Neural progenitor cell (in vitro differentiated cells): ENCODE data around the gene MRPL39. TPM values are rescaled to one million over a fixed set of nuclear protein-coding genes. Genes with fewer than 3 reads are reported as not detected.
A peak's percentile ranks its signal among the peaks of the same experiment; 100 is the strongest.

Experiments
- DNase-seq: peaks from one replicate; pipeline ENCODE4 v3.0.0-alpha.2; 2016; ENCODE audit warnings: low spot score
- H2AFZ ChIP-seq: fragments of 200-600 bp; sonication (generic); replicated peaks from 2 replicates; pipeline ENCODE4 v1.6.1; 2016; ENCODE audit warnings: antibody characterized with exemption
- H3F3A ChIP-seq: fragments of 200-600 bp; sonication (generic); 2 replicates; pipeline ENCODE4 v1.6.1; 2016; ENCODE audit warnings: antibody characterized with exemption, low read depth
- H3K27ac ChIP-seq: fragments of 200-600 bp; sonication (generic); 2 replicates; pipeline ENCODE4 v1.5.1; 2016; ENCODE audit warnings: mild to moderate bottlenecking
- H3K27me3 ChIP-seq: fragments of 200-600 bp; sonication (generic); 2 replicates; pipeline ENCODE4 v1.6.1; 2016; ENCODE audit warnings: mild to moderate bottlenecking, moderate library complexity
- H3K36me3 ChIP-seq: fragments of 200-600 bp; sonication (generic); 2 replicates; pipeline ENCODE4 v1.5.1; 2016
- H3K4me1 ChIP-seq: fragments of 200-600 bp; sonication (generic); 2 replicates; pipeline ENCODE4 v1.6.1; 2016; ENCODE audit warnings: mixed run types
- H3K4me2 ChIP-seq: fragments of 200-600 bp; sonication (generic); 2 replicates; pipeline ENCODE4 v1.6.1; 2016
- H3K4me3 ChIP-seq: fragments of 200-600 bp; sonication (generic); 2 replicates; pipeline ENCODE4 v1.5.1; 2016
- H3K79me2 ChIP-seq: fragments of 200-600 bp; sonication (generic); 2 replicates; pipeline ENCODE4 v1.6.1; 2016; ENCODE audit warnings: low read depth
- H3K9ac ChIP-seq: fragments of 200-600 bp; sonication (generic); 2 replicates; pipeline ENCODE4 v1.6.1; 2016
- H3K9me3 ChIP-seq: fragments of 200-600 bp; sonication (generic); 2 replicates; pipeline ENCODE4 v1.5.1; 2016; ENCODE audit warnings: low read depth
- H4K20me1 ChIP-seq: fragments of 200-600 bp; sonication (generic); 2 replicates; pipeline ENCODE4 v1.6.1; 2016; ENCODE audit warnings: low read depth
- H3K27ac Mint-ChIP-seq: 3 replicates; pipeline ENCODE4 v1.8.0; 2021; ENCODE audit warnings: mixed read lengths
- H3K27me3 Mint-ChIP-seq: 2 replicates; pipeline ENCODE4 v1.8.0; 2022; ENCODE audit warnings: low read depth, mild to moderate bottlenecking, inconsistent platforms, moderate library complexity, mixed read lengths; ENCODE audit not compliant: insufficient read depth
- H3K36me3 Mint-ChIP-seq: 3 replicates; pipeline ENCODE4 v1.8.0; 2021; ENCODE audit warnings: mixed read lengths
- H3K4me1 Mint-ChIP-seq: 3 replicates; pipeline ENCODE4 v1.8.0; 2021; ENCODE audit warnings: mixed read lengths
- H3K4me3 Mint-ChIP-seq: 3 replicates; pipeline ENCODE4 v1.8.0; 2021; ENCODE audit warnings: mild to moderate bottlenecking, moderate library complexity, mixed read lengths
- H3K9me3 Mint-ChIP-seq: 3 replicates; pipeline ENCODE4 v1.8.0; 2020; ENCODE audit warnings: mixed read lengths
- EZH2 ChIP-seq: fragments of 200-600 bp; sonication (generic); IDR thresholded peaks from 2 replicates; pipeline ENCODE4 v1.6.1; 2017; ENCODE audit warnings: antibody characterized with exemption, mild to moderate bottlenecking, moderate library complexity
- EZH2phosphoT487 ChIP-seq: fragments of 200-600 bp; sonication (generic); IDR thresholded peaks from 2 replicates; pipeline ENCODE4 v1.6.1; 2017; ENCODE audit warnings: antibody characterized with exemption
- microRNA counts: library from miRNA; unstranded; fragments of <30 nt; microRNA quantifications from one replicate; lab custom pipeline; 2016
- total RNA-seq: library from RNA; depleted of rRNA; stranded (reverse); fragments of >200 nt; gene quantifications from 2 replicates; pipeline ENCODE4 v1.2.3, GENCODE V29; 2015; ENCODE audit warnings: low replicate concordance
- TF ChIP-seq, protein P1 (sequence below): fragments of 200-600 bp; sonication (generic); IDR thresholded peaks from 2 replicates; pipeline ENCODE4 v1.5.1; 2017; ENCODE audit warnings: antibody characterized with exemption, mild to moderate bottlenecking

Gene MRPL39
- total RNA-seq, 1 donor from 2014 or later = 63.1 TPM

- Mint-ChIP-seq H3K27ac (no peak overlapping the region), H3K4me3 (no peak overlapping the region), H3K27me3 (no peaks in the 10 kb centered on the region), H3K36me3 (peaks cover 2% of the 10 kb centered on the region), H3K9me3 (peaks cover 7% of the 10 kb centered on the region), H3K4me1 (no peaks in the 10 kb centered on the region)
- H3K79me2 ChIP-seq = no peaks in the 10 kb centered on the region
- no peaks in the 10 kb centered on the region for H4K20me1 ChIP-seq
- H3K27me3 ChIP-seq = no peaks in the 10 kb centered on the region
- H2AFZ ChIP-seq = no peak overlapping the region
- no peaks in the 10 kb centered on the region for H3F3A ChIP-seq
- no peak overlapping the region for H3K4me3 ChIP-seq
- H3K4me1 ChIP-seq = peaks cover 14% of the 10 kb centered on the region
- no peaks in the 10 kb centered on the region for H3K9me3 ChIP-seq
- H3K9ac ChIP-seq = no peak overlapping the region
- H3K27ac ChIP-seq = no peak overlapping the region
- no peak for DNase-seq
- H3K4me2 ChIP-seq = no peak overlapping the region
- H3K36me3 ChIP-seq = no peaks in the 10 kb centered on the region
- TF ChIP-seq, protein P1, sequence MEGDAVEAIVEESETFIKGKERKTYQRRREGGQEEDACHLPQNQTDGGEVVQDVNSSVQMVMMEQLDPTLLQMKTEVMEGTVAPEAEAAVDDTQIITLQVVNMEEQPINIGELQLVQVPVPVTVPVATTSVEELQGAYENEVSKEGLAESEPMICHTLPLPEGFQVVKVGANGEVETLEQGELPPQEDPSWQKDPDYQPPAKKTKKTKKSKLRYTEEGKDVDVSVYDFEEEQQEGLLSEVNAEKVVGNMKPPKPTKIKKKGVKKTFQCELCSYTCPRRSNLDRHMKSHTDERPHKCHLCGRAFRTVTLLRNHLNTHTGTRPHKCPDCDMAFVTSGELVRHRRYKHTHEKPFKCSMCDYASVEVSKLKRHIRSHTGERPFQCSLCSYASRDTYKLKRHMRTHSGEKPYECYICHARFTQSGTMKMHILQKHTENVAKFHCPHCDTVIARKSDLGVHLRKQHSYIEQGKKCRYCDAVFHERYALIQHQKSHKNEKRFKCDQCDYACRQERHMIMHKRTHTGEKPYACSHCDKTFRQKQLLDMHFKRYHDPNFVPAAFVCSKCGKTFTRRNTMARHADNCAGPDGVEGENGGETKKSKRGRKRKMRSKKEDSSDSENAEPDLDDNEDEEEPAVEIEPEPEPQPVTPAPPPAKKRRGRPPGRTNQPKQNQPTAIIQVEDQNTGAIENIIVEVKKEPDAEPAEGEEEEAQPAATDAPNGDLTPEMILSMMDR = no peak
- no peak for TF ChIP-seq EZH2phosphoT487
- TF ChIP-seq EZH2 = no peak
Measured at GRCh38 chr21:25536752-25537151, 70.5 kb downstream of the MRPL39 start.

- no peak for DNase-seq
- no peak for TF ChIP-seq EZH2phosphoT487
- no peak for TF ChIP-seq EZH2
- TF ChIP-seq, protein P1 = no peak
Measured at GRCh38 chr21:25535849-25536248, 71.4 kb downstream of the MRPL39 start.

More at GRCh38 chr21:25535849-25536248, 71.4 kb downstream of the MRPL39 start:
- Histone ChIP-seq H3K79me2 (no peaks in the 10 kb centered on the region), H3K4me1 (peaks cover 14% of the 10 kb centered on the region), H4K20me1 (no peaks in the 10 kb centered on the region), H2AFZ (no peak overlapping the region), H3K4me3 (no peak overlapping the region), H3K27me3 (no peaks in the 10 kb centered on the region), H3K4me2 (peak overlapping the region; percentile 13), H3K27ac (no peak overlapping the region), H3K9me3 (no peaks in the 10 kb centered on the region), H3K36me3 (no peaks in the 10 kb centered on the region), H3K9ac (no peak overlapping the region), H3F3A (no peaks in the 10 kb centered on the region)
- Mint-ChIP-seq H3K9me3 (peaks cover 13% of the 10 kb centered on the region), H3K4me3 (no peak overlapping the region), H3K4me1 (no peaks in the 10 kb centered on the region), H3K27ac (no peak overlapping the region), H3K27me3 (no peaks in the 10 kb centered on the region), H3K36me3 (peaks cover 2% of the 10 kb centered on the region)

MicroRNAs encoded within 50 kb of the gene (microRNA counts, 767-probe panel; counts per million panel counts)
- microRNA hsa-miR-155-5p (lab: Ali Mortazavi, UCI) = 460 counts per million, percentile 90 among the panel's probes with 10 or more counts

Other genes with a start within 250 kb of the MRPL39 start
- 1.9 and 3.5 TPM in 2 replicates for gene JAM2, start 31.8 kb upstream of the MRPL39 start, total RNA-seq
- 92.3 and 156 TPM in 2 replicates for gene ATP5PF, start 127.4 kb upstream of the MRPL39 start, total RNA-seq
- gene GABPA, start 127.5 kb upstream of the MRPL39 start, total RNA-seq = 39.0 and 66.5 TPM in 2 replicates